HL-60/S4 (cell line): Measurements from ENCODE around the gene FYN.

ENCODE experiments used
- in situ Hi-C: fragments of 300-500 bp; cut with MboI; formaldehyde crosslinking; loops from 2 replicates; pipeline ENCODE4 v1.14.3; 2022; ENCODE audit warnings: low sequenced_read_pairs

The FYN gene

DNA sequence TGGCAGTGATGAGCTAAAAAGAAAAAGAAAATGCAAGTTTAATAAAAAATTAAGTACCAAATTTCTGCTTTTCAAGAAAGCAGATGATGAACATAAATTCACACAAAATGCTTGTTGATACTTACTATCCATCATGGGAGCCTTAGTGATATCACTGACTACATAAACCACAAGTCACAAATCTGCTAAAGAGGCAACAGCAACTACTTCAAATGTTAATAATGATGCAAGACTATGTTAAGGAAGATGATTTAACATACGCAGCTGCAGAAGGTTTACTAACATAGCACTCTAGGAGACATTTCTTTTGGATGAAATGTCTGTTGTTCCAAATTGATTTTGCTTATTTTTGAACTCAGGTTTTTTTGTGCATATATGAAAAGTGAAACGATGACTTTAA, 18.6 kb downstream of the FYN start:
- in situ Hi-C loops: no loop called here

GRCh38 chr6:111852725-111853124, 20.5 kb downstream of the FYN start:
- in situ Hi-C loops: no loop called here

DNA sequence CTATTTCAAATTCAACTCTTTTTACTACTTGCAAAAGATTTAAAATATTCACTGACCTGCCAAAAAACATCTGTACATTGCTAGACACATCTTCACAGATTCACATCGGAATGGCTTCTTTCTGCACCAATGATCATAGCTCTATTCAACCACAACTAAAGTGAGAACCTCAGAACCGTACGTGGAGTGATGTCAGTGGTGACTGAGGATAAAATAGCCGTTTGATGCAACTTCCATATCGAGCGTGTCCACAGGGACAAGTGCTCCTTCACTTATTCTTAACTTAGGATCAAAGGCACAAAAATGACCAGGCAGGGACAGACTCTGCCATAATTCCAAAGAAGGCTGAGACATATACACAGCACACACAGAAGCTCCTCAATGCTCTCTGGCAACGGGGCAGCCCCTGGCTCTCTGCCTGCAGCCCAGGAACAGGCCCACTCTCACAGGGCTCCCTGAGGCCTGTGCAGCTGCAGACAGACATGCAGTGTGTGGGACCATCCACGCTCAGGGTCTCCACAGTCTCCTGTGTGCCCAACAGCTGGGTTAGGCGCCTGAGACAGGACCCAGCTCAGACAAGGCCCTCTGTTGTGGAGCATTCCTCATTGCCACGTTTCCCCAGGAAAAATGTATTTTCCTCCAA, 22.8 kb downstream of the FYN start:
- in situ Hi-C loops: no loop called here

DNA sequence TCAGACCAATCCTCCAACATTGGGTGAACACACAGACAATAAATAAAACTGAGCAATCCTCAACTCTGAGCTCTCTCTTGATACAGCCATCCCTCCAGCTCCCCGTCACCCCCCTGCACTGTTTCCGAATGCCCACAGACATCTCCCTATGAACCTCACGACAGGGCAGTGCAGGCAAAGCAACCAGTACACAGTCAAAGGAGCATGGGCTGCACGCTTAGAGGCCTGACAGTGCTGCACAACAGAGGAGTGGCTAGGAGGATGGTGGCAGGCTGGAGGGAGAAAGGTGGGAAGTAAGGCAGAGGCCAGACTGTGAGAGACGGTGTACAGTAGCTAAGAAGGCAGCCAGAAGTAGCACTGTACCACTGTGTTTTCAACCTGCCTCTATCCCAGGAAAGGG, 24.0 kb downstream of the FYN start:
- in situ Hi-C loops: no loop called here

- in situ Hi-C loops: no loop called here
Measured at GRCh38 chr6:111848262-111848812, 24.9 kb downstream of the FYN start.

DNA sequence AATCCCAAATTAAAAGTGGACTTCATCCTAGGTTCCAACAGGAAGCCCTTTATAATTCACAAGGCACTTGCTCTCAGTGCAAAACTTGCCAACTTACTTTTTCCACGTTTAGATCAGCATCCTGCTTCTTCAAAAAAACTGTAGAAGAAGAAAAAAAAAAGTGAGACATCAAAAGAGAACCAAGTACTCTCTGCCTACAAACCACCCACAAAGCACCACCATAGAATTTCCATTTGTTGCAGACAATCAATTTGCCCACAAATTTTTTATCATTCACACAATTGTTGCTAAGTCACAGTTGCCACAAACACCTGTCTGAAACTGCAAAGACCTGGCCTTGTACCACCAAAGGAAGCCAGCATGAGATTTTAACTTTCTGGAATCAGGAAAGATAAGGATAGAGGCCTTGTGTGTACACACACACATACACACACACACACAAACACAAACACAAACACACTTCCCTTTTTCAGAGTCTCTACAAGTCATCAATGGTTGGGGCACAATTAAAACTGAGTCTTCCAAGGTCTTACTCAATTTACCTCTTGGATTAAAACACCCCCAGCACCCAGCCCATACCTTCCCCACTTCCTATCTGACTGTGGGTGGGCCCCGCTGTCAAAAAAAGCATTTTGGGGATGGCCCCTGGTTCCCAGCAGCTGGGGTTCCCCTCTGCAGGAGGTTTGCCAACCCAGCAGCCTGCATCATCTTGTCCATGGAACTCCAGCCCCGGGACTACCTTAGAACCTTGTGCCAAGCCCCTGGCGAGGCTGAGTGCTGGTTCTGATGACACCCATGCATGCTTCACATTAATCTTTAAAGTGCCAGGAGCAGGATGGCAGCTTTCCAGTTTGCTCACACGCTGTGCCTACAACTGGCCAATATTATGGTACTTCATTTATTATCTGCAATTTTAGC, 26.5 kb downstream of the FYN start:
- in situ Hi-C loops: no loop called here

DNA sequence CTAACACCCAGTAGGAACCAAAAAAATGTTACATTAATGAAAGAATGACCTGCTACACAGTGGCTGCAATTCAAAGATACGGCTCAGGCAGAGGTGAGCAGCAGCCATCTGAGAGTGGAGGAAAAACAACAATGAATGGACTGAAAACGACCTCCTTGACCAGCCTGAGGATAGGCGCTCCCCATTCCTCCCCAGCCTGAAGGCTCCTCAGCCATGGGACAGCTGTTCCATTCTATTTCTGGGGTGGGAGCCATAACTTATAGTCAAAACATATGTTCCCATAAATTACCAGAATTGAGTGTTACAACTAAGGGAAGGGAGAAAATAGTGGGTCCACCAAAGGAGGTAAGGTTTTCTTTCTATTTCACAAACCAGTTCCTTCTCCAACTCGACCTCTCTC, 27.2 kb downstream of the FYN start:
- in situ Hi-C loops: no loop called here

- in situ Hi-C loops: no loop called here
Measured at GRCh38 chr6:111845441-111845871, 27.8 kb downstream of the FYN start.

- in situ Hi-C loops: no loop called here
Measured at GRCh38 chr6:111844921-111845320, 28.3 kb downstream of the FYN start.

- in situ Hi-C loops: no loop called here
Measured at GRCh38 chr6:111844376-111844775, 28.9 kb downstream of the FYN start.

DNA sequence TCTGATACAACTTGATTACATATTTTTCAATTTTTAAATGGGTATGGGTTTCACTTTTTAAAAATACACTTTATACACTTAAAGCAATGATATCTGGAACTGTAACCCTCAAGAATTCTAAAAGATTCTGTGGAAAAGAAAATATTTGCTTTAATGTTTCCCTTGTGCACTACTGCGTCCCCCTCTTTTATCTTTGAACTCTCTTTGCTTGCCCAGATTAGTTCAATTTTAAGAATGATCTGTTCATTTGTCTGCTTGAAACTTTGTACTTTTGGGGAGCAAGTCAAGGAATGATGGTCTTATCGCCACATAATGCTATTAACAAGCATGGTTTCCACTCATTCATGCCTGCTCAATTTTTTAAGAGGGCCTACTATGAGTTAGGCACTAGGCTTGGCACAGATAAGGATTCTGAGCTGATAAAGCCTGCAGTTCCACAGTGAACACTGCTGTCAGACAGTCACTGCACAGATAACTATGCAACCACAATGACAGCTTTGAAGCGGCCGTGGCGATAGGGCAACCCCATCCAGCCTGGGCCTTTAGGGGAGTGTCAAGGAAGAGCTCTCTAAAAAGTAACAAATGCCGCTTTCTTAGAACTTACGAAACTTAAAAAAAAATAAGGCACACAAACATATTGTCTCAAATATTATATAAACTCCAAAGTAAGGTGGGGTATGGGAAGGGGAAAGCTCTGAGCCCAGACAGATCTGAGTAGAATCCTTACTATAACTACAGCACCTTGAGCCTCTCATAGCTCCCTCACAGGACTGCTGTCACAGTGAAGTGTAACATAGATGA, 29.7 kb downstream of the FYN start:
- in situ Hi-C loops: no loop called here

DNA sequence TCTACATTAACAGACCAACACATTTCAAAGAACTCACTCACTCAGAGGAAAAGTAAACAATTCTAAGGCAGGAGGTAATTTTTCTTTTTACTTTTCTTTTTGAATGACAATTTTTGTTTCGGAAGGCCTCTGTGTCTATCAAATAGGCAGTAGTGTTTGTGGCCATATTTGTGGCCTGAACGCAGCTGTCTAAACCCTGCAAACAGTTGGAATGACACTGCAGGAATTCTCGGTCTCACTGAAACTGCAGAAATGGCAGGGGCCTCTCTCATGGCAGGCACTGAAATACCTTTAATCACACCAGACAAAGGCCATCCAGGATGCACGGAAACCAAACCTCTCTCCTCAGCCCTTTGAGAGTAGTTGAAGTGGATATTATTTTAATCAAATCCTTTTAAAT, 30.4 kb downstream of the FYN start:
- in situ Hi-C loops: no loop called here

DNA sequence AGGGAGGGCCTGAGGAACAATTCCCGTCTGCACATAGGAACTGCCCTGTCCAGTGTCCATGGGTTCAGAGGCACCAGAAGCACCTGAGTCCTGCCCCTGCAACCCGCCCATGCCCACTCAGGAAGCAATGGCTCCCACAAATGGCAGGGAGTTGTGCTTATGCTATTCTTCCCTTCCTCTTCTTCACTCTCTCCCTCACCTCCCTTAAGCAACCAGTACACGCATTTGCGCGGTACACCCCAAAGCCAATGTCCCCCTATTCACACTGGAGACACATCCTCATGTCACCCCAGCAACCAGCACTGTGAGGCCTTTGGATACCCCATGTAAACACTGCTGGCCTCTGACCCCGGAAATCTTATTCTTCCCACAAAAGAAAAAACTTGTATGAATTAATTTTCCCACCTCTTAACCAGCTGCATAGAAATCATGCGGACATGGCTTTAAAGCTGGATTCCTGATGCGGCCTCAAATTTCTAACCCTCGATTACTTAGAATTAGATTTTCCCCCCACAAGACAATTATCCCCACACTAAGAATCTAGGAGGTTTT, 30.9 kb downstream of the FYN start:
- in situ Hi-C loops: no loop called here

DNA sequence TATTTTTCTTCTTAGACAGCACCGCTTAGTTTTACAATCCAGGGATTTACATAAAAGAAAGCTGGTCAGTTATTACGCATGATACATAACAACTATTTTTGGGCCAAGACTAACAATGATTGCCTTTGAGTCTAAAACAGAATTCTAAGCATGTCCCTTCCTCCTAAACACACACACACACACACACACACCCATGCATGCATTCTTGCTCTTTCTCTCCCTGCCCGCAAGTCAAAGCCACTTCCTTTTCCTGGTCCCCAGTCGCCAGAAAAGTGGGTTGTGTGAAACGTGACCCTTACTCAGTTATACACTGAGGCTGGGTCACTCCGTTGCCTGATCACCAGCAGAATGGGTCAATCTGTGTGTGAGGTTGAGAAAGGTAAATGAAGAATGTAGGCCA, 31.4 kb downstream of the FYN start:
- in situ Hi-C loops: no loop called here

GRCh38 chr6:111840803-111841202, 32.4 kb downstream of the FYN start:
- in situ Hi-C loops: no loop called here

DNA sequence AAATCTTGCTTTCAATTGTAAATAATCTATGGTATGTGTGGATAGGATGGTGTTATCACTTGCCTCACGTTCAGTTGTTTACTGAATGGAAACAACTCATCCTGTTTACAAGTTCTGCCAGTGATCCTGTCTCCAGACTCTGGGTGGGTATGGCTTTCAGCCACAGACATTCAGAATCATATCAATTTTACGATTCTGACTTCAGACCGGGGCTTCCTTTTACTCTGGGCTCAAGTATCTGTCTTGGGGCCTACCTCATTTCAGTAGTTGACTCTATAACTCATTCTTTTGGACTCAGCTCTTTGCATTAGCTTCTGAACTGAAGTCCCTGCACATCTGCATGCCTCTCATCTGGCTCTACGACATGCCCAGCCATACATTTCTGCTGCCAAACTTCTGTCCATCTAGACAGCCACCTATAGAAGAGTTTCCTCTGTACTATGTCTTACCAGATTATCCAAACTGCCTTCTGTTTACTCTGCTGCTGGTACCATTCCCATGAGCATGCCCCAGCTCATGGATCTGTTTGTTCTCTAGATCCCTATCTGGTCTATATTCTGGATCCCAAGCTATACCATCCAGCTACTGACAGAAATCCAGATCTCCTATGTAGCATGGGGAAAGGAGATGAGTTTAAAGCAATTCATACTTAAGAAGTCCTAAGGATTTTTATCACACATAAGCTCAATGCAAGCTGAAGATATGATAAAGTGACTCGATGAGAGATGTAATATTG, 34.3 kb downstream of the FYN start:
- in situ Hi-C loops: no loop called here

DNA sequence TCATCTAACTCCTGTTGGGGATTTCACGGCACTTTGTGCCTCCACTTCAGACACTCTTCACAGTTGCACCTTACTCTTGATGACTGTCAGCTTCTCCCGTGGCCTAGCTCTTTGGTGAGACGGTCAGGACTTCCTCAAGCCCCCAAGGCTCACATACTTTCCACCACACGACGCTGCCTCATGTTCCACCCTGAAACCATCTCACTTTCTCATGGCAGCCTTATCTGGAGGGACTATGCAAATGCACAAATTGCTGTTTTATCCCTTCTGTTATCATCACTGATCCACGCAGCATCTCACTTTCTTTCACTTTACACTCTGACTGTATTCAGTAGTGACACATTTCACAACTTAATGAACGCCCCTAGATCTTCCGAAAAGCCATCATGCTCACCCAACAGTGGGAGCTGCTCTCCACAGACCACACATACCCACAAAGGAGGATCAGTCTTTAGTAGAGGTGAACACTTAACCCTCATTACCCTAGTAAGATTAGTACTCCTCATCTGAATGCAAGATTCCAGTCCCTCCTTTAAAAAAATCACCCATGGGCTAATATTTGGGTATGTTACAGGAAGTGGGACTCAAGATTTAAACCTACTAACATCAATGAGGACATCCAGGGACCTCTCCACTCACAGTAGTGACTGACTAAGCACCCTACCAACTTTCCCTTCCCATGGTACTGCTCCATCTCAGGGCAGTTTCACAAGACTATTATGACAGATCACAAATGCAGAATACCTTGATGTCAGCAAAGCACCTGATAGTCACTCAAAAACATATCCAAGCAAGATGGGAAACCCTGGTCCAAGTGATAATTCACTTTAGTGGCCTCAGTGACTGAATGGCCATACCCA, 35.4 kb downstream of the FYN start:
- in situ Hi-C loops: no loop called here

- in situ Hi-C loops: no loop called here
Measured at GRCh38 chr6:111837007-111837406, 36.2 kb downstream of the FYN start.

GRCh38 chr6:111835807-111836206, 37.4 kb downstream of the FYN start:
- in situ Hi-C loops: no loop called here
